ENCODE data around the gene CTU2.

DNA sequence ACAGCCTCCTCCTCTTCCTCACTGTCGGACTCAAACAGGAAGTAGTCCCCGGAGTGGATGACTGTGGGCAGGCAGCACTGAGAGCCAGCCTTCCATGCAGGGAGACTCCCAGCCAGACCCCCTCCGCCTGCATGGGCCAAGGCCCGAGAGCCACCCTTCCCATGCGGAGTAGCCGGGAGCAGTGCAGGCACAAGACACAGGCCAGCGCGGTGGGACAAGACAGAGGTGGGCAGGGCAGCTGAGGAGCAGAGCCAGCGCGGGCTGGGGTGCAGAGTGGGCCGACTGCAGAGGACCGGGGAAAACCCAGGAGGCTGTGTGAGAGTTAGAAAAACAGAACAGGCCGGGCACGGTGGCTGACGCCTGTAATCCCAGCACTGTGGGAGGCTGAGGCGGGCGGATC is 17.6 kb downstream of the CTU2 start:
- TF ChIP-seq CTCF (conservative IDR thresholded peaks at IDR 0.05 in 1 of 2, IDR thresholded peaks at IDR 0.05 in 1 of 2; ENCODE audit: low read depth in 1 of 2, low read length in 2 of 2) (no peak), EZH2 (IDR thresholded peaks at IDR 0.05; ENCODE audit: low read length, missing control alignments) (no peak)

Measured in fibroblast of lung (primary cell).